GM21825 (cell line): ENCODE results near the gene DNAH1.

Source experiments
- ATAC-seq: cut with Tn5 transposase; IDR thresholded peaks from one replicate; pipeline ENCODE4 v1.9.1; 2021; ENCODE audit warnings: mild to moderate bottlenecking, moderate library complexity; ENCODE audit not compliant: unreplicated experiment

The DNAH1 gene

DNA sequence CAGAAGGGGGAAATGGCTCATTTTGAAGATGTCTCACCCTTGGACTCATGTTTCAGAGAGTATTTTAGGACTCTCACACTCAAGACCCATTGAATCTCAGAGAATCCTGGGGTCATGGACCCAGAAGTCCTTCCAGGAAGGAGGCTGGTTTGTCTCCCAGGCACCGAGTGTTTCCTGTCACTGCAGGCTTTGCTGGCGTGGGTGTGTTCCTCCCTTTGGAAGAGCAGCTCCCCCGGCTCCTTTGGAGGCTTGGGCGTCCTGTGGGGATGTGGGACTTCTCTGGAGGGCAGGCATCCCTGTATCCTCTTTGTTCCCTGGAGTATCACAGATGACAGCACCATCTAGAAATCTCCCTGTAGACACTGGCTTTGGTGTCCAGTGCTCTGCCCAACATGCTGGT, 40.0 kb downstream of the DNAH1 start:
- ATAC-seq = no peak

- ATAC-seq = no peak
Observed at GRCh38 chr3:52357151-52358080, 41.3 kb downstream of the DNAH1 start.

GRCh38 chr3:52358362-52358940, 42.3 kb downstream of the DNAH1 start:
- no peak for ATAC-seq

GRCh38 chr3:52359116-52359855, 43.2 kb downstream of the DNAH1 start:
- ATAC-seq = no peak

DNA sequence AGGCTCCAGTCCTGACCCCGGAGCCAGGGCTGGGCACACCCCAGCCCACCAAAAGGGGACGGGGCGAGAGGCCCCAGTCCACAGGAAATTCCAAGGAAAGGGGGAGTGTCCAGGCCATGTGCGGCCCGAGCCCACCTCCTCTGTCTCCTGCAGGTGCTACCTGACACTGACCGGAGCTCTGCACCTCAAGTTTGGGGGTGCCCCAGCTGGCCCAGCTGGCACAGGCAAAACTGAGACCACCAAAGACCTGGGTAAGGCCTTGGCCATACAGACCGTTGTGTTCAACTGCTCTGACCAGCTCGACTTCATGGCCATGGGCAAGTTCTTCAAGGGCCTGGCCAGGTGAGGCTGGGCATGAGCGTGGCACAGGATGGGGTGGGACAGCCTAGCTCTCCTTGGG, 44.9 kb downstream of the DNAH1 start:
- ATAC-seq = no peak

- ATAC-seq = no peak
Observed at GRCh38 chr3:52361454-52361853, 45.3 kb downstream of the DNAH1 start.

- no peak for ATAC-seq
Observed at GRCh38 chr3:52361898-52362297, 45.8 kb downstream of the DNAH1 start.

DNA sequence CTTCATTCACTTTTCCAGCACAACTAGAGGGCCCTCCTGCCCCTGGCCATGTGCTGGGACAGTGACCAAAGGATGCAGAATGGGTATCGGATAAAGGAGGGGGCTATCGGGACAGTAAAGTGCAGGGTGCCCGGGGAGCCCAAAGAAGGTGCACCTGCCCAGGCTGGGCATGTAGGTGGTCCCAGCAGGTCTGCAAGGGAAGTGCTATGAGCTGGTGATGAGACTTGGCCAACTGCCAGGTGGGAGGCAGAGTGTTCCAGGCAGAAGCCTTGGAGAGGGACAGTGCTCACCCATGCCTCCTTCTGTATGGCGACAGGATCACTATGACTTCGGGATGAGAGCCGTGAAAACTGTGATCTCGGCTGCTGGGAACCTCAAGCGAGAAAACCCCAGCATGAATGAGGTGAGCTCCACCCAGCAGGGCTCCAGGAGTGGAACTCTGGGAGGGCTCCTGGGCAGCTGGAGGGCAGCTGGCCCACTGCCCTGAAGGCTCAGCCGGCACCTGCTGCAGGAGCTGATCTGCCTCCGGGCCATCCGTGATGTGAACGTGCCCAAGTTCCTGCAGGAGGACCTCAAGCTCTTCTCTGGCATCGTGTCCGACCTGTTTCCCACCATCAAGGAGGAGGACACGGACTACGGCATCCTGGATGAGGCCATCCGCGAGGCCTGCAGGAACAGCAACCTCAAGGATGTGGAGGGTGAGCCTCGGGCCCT, 48.4 kb downstream of the DNAH1 start:
- ATAC-seq = no peak

DNA sequence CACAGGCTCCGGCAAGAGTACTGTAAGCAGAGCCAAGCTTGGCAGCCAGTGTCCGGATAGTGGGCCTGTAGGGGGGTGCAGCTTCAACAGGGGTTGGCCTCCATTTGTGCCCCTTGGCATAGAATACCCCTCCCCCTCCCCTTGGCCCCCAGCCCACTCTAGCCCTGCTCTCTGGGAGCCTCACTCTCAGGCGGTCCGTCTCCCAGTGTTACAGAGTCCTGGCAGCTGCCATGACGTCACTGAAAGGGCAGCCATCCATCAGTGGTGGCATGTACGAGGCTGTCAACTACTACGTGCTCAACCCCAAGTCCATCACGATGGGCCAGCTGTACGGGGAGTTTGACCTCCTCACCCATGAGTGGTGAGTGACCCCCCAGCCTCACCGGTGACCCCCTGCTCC, 50.4 kb downstream of the DNAH1 start:
- no peak for ATAC-seq

DNA sequence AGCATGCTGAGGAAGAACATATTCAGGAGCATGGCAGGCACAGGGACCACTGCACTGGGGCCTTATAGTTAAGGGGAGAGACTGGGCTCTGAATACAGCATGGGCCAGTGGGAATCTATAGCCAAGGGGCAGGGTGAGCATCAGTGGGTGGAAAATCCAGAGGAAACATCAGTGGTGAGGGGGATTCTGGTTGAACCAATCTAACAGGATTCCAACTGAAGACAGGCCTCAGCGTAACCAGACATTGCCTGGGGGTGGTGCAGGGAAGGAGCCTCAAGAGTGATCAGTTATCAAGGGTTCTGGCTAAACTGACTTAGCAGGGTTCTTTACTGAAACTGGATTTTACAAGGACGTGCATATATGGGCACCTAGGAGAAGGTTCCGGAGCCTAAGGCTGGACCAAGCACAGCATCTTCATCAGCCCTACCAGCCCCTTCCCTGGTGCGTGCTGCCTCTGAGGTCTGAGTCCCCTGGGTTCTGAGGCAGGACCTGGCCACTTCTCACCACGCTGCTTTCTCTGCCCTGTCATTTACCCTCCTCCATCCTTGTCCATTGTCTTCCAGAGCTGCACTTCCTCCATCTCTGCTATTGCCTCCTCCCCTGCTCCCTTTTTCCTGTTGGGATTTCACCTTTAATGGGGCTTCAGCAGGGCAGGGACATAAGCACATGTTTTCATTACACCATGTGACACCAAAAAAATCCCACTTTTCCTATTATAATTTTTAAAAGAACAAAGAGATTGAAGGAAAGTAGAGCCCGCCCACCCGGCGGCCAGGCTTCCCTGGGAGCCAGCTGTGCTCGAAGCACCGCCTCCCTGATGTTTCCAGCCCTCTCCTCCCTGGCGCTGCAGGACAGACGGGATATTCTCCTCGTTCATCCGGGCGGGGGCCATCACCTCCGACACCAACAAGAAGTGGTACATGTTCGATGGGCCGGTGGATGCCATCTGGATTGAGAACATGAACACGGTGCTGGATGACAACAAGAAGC, 52.1 kb downstream of the DNAH1 start:
- ATAC-seq = no peak

DNA sequence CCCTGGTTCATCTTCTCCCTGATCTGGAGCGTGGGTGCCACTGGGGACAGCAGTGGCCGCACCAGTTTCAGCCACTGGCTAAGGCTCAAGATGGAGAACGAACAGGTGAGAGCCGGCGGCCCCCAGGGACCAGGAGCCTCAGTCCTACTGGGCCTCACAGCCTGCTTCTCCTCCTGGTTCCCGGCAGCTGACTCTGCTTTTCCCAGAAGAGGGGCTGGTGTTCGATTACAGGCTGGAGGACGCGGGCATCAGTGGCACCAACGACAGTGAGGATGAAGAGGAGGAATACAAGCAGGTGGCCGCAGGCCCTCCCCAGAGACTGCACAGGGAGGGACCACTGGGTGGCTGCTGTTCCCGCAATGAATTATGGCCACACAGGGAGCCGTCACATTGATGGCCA, 54.4 kb downstream of the DNAH1 start:
- no peak for ATAC-seq

DNA sequence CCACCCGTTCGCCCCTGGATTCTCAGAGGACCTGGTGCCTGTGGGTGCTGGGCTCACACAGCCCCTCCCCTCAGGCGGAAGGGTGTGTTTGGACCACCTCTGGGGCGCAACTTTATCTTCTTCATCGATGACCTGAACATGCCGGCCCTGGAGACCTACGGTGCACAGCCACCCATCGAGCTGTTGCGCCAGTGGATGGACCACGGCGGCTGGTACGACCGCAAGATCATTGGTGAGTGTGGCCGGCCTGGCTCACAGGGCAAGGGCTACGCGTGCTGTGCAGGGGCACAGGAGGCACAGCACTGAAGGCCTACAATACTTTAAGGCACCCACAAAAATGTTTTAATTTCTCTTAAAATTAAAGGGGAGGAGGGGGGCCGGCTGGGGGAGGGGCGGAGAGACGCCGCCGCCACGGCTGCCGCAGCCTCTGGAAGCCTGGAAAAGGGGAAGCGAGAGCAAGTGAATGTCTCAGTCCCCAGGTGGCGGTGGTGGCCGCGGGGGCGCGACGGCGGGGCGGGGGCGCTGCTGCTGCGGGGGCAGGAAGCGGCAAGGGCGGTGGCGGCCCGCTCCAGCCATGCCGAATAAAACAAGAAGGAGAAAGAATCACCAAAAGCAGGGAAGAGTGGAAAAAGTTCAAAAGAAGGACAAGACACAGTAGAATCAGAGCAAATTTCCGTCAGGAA, 56.8 kb downstream of the DNAH1 start:
- ATAC-seq = no peak

GRCh38 chr3:52373676-52374075, 57.6 kb downstream of the DNAH1 start:
- ATAC-seq = no peak

DNA sequence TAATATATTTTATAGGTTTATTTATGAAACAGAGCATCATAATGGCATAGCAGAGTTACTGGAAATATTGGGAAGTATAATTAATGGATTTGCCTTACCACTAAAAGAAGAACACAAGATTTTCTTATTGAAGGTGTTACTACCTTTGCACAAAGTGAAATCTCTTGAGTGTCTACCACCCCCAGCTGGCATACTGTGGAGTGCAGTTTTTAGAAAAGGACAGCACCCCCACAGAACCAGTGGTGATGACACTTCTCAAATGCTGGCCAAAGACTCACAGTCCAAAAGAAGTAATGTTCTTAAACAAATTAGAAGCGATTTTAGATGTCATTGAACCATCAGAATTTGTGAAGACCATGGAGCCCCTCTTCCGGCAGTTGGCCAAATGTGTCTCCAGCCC, 58.1 kb downstream of the DNAH1 start:
- ATAC-seq = no peak

- ATAC-seq = no peak
Observed at GRCh38 chr3:52379610-52380009, 63.5 kb downstream of the DNAH1 start.

DNA sequence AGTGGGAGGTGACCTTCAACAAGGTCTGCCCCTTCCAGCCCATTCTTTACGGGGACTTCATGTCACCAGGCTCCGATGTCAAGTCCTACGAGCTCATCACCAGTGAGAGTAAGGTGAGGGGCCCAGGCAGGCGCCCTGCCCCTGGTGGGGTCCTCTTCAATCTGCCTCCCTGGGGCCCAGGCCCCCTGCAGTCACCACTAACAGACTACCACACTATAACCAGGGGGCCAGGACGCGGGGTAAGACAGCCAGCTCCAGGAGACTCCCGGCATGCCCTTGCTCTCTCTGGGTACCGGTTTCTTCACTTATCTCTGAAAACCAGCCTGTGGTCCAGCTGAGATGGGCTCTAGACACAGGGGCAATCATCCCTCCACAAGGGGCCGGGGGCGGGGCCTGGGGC, 63.9 kb downstream of the DNAH1 start:
- no peak for ATAC-seq

DNA sequence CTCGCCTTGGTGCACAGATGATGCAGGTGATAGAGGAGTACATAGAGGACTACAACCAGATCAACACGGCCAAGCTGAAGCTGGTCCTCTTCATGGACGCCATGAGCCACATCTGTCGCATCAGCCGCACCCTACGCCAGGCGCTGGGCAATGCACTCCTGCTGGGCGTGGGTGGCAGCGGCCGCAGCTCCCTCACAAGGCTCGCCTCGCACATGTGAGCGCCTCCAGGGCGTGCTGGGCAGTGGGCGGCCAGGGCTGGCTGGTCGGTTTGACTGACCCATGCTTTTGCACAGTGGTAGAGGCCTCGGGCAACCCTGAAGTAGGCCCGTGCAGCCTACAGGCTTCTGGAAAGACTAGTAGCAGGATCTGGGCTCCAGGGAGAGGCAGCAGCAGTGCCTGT, 65.5 kb downstream of the DNAH1 start:
- ATAC-seq = no peak

GRCh38 chr3:52383446-52383845, 67.3 kb downstream of the DNAH1 start:
- no peak for ATAC-seq

DNA sequence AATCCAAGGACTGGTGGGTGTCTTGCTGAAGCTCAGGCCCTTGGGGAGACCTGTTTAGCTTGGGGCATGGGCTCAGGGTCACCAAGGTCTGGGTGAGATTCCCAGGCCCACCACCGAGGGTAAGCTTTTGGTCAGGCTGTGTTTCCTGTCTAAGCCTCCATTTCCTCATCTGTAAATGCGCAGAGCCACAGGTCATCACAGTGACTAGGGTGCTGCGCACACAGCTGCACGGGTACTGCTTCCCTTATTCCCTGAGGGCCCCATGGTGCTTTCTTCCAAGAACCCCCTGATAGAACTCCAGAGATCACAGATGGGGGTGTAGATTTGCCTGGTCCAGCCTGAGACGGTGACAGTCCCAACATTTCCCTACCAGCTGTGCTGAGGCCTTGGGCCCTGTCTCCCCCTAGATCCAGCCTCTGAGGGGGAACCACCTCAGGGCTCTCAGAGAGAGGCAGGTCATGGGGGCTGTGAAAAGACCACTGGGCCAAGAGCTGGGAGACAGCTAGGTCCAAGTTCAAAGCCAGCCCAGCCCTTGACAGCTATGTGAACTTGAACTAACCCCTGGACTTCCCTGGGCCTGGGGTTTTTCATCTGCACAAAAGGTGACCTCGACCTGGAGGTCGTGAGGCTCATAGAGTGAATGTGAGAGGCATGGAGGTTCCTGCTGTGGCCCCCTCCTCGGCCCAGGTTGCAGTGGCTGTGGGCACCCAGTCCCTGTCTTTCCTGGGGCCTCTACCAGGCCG, 68.1 kb downstream of the DNAH1 start:
- ATAC-seq = no peak
